ENCODE measurements around the gene MISP3.

MISP3 gene

DNA sequence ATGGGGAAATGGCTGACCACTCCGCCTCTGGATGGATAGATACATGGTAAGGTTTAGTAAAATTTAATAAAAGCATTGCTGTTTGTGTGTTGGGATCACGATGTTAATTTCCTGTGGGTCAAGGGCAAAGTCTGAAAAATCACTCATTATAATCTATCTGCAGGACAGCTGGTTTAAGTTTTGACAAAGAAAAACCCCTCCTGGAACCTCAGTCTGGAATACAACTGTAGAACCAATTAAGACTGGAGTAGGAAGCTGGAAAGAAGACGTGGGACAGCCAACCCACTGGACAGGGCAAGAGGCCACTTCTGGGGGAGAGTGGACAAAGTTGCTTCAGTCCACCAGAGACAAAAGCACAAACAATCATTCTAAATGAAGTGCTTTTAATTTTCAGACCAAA lies 46.6 kb downstream of the MISP3 start:
- no peak for DNase-seq

DNA sequence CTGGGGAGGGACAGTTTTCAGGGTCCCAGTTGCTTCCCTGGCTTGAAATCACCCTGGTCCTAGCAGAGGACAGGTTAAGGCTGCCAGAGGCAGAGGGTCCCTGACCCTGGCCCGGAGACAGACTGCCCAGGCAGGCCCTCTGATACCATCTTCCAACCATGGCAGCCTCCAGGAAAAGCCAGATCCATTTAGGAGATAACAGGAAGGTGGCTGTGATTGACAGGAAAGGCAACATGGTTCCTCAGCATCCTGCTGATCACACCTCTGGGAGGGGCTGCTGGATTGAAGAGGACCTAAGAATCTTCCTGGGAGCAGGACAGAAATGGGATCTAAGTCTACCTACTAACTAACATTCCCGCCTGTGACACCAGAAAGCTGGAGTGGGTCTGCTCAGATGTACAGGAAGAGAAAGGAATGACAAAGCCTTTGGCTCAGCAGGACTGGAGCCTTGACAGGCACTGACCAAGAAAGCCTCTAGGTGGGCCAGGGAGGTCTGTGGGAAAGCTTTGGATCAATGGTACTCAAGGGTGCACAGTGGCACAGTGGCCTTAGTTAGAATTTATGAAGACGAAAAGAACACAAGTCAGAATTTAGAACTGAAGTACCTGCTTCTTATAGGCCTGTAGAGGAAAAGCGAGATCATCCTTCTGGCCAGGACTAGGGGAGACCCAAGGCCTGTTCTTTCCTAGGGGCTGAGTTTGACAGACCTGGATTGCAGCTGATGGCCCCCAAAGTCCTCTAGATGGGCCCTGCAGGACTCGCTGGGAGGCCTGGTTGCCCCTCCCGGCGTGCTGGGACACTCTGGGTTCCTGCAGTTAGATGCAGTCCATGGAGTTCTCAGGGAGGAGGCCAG lies 47.3 kb downstream of the MISP3 start:
- no peak for DNase-seq

DNA sequence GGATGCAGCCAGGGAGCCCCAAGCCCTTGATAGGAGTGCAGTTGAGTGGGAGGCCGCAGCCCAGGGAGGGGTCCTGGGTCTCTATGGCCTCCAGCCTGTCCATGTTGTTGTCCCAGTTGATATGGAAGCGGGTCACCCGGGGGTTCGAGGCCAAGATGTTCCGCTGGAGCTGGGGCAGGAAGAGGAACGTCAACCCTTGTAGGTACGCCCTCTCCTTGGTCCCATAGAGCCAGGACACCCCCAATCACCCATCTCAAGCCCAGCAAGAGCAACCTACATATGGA lies 47.9 kb downstream of the MISP3 start:
- no peak for DNase-seq

DNA sequence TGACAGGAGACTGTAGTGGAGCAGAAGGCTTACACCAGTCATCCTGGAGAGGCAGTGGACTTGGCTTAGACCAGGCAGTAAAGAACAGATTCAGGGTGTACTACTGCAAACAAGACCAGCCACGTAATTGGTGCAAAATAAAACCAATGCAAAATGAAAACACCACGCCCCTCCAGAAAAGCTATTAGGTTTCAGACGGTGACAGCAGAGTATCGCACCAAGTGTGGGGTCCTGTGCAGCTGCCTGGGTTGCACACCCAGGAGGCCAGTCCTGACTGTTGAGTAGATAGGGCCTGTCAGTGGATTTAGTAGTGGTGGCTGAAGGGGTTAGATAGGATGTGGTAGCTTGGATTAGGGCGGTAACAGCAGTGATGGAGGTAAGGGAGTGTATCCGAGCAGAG lies 50.3 kb downstream of the MISP3 start:
- no peak for DNase-seq

All from anterior cingulate cortex (tissue), 58 donors.